Ramos (cell line): ENCODE results near the gene SREBF2.
"Not testable (repeated sequence)": the region's sequence is repeated elsewhere in the genome, so short reads cannot be mapped to it uniquely, and the experiment has no call there.

ENCODE experiments used
- in situ Hi-C: fragments of 300-500 bp; cut with MboI; formaldehyde crosslinking; loops from one replicate; pipeline ENCODE4 v1.14.3; 2022; ENCODE audit warnings: low sequenced_read_pairs; ENCODE audit not compliant: unreplicated experiment

SREBF2 gene

DNA sequence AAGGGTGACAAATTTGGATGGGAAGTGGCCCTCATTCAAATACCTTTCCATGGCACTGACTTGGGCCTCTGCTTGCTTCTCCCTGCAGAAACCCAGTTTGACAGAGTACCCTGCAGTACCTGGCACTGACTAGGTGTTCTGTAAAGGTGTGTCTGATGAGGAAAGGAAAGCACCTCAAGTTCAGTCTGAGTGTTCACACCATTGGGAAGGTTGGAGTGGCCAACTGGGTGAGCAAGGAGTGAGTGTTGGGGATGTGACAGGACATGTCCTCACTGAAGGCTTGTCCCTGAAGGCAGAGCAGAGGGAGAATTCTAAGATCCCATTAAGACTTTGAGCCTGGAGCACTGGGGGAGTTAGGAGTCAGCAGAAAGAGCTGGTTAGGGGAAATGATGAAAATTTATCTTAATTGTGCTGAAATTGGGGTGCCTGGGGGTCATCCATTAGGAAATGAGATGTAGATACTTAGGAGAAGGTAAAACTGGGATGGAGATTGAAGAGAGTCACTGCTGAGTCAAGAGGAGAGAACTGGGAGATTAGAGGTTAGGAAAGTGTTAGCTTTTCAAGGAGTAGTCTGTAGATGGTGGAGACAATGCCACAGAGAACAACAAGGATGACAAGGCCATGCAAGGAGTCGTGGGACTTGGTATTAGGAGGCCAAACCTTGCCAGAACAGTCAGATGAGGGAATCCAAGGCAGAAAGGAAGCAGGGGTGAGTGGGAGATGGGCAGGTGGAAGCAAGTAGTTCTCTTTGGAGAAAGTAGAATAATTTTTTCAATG lies 6.1 kb downstream of the SREBF2 start:
- in situ Hi-C loops: no loop called here

DNA sequence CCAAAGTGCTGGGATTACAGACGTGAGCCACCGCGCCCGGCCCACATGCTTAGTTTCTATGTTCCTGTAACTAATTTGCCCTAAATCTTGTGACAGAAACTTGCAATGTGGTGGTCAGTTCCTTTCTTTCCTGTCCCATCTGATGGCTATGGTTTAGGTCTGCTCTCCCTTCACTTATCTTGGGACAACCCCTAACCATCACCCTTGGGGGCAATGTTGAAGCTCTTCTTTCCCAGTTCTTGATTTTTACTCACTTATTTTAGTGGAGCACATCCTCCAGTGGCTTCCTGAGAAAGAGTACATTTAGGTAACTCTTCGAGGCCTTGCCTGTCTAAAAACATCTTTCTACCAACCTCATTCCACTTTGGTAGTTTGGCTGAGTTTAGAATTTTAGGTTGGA lies 7.3 kb downstream of the SREBF2 start:
- in situ Hi-C loops: no loop called here

- in situ Hi-C loops: no loop called here
Measured at GRCh38 chr22:41841085-41841712, 8.3 kb downstream of the SREBF2 start.

- in situ Hi-C loops: no loop called here
Measured at GRCh38 chr22:41842996-41843970, 10.4 kb downstream of the SREBF2 start.

GRCh38 chr22:41844036-41844435 lies 11.1 kb downstream of the SREBF2 start:
- in situ Hi-C loops: no loop called here

GRCh38 chr22:41844513-41844912 lies 11.6 kb downstream of the SREBF2 start:
- in situ Hi-C loops: no loop called here

GRCh38 chr22:41845380-41846267 lies 12.7 kb downstream of the SREBF2 start:
- in situ Hi-C loops: no loop called here

- in situ Hi-C loops: no loop called here
Measured at GRCh38 chr22:41846268-41846987, 13.5 kb downstream of the SREBF2 start.

DNA sequence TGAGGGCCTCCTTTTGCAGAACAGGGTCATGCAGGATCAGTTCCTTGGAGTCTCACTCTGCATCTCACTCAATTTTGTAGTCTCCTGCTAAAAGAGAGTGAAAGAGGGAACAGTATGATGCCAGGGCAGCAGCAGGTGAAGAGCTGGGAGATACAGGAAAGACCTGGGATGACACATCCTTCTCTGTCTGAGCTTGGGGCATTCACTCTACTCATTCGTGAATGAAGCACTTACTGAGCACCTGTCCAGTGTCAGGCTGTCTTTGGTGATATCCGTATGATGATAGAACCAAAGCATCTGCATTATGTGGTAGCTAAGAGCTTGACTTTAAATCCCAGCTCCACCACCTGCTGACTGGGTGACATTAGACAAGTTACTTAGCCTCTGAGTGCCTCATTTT lies 14.4 kb downstream of the SREBF2 start:
- in situ Hi-C loops: no loop called here

- in situ Hi-C loops: no loop called here
Measured at GRCh38 chr22:41848468-41848867, 15.6 kb downstream of the SREBF2 start.

DNA sequence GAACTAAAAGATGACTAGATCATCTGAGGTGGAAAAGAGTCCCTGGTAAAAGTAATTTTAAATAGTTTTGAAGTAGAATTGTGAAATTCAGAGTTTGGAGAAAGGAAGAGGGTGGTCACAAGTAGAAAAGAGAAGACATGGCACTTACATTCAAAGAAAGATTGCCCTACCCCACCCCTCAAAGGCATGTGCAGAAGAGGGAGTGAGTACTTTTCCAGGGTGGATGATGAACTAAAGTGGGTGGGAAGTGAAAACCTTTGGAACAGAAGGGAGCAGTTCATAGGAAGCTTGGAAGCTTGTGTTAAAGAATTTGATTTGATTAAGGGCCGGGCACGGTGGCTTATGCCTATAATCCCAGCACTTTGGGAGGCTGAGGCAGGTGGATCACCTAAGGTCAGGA lies 23.6 kb downstream of the SREBF2 start:
- in situ Hi-C loops: no loop called here

- in situ Hi-C loops: no loop called here
Measured at GRCh38 chr22:41857155-41857859, 24.4 kb downstream of the SREBF2 start.

DNA sequence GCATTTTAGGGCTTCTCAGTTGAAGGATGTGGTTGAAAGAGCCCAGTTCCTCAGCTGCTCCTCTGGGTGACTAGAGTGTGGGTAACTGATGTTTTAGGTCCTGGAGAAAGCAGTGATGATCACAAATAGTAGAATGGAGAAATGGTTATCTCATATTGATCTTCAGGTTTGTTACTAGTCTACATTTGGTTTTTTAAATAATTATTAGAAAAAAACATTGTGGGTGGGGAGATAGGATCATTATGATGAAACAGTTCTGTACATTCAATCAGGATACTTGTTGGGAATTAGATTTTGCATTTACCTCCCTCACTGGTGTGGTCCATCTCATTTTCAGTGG lies 24.9 kb downstream of the SREBF2 start:
- in situ Hi-C loops: no loop called here

GRCh38 chr22:41862160-41862529 lies 29.2 kb downstream of the SREBF2 start:
- in situ Hi-C loops: no loop called here

GRCh38 chr22:41862530-41863266 lies 29.8 kb downstream of the SREBF2 start:
- in situ Hi-C loops: no loop called here

GRCh38 chr22:41863472-41863871 lies 30.6 kb downstream of the SREBF2 start:
- in situ Hi-C loops: no loop called here

DNA sequence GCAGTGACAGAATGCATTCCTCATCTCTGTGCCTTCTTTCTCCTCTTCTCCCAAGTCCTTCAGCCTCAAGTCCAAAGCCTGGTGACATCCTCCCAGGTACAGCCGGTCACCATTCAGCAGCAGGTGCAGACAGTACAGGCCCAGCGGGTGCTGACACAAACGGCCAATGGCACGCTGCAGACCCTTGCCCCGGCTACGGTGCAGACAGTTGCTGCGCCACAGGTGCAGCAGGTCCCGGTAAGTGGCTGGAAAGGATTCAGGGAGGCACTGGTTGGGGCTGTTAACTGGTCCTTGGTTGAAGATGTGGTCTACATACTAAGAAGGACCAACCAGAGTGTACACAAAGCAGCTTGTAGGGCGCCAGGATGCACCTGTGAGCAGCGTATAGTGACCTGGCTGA lies 35.7 kb downstream of the SREBF2 start:
- in situ Hi-C loops: no loop called here

GRCh38 chr22:41870081-41870480 lies 37.2 kb downstream of the SREBF2 start:
- in situ Hi-C loops: not testable (repeated sequence)
